ENCODE measurements around the gene LEP.

Gene LEP

GRCh38 chr7:128214463-128214862, 26.6 kb upstream of the LEP start:
- no peak overlapping the region for H3K9ac ChIP-seq (ENCODE audit: low read length)
- H3K36me3 ChIP-seq (ENCODE audit: control insufficient read depth, insufficient read depth, low read length): no peaks in the 10 kb centered on the region
- H3K27me3 ChIP-seq (ENCODE audit: control insufficient read depth, insufficient read depth, low read length): peaks cover 28% of the 10 kb centered on the region
- H3K4me3 ChIP-seq (ENCODE audit: low read depth, low read length): no peak overlapping the region
- no peak overlapping the region for H3K27ac ChIP-seq (ENCODE audit: low read depth, low read length)
- H3K4me1 ChIP-seq (ENCODE audit: control insufficient read depth, insufficient read depth, low read length): peaks cover 13% of the 10 kb centered on the region; the same call in 1 of the 2 replicates
- no peaks in the 10 kb centered on the region for H3K9me3 ChIP-seq (ENCODE audit: control insufficient read depth, insufficient read depth, low read depth, low read length)

- H3K4me1 ChIP-seq (ENCODE audit: control insufficient read depth, insufficient read depth, low read length): peaks cover 12% of the 10 kb centered on the region; the same call in 1 of the 2 replicates
- no peak overlapping the region for H3K4me3 ChIP-seq (ENCODE audit: low read depth, low read length)
- no peak overlapping the region for H3K9ac ChIP-seq (ENCODE audit: low read length)
- H3K9me3 ChIP-seq (ENCODE audit: control insufficient read depth, insufficient read depth, low read depth, low read length): no peaks in the 10 kb centered on the region
- no peak overlapping the region for H3K27ac ChIP-seq (ENCODE audit: low read depth, low read length)
- no peaks in the 10 kb centered on the region for H3K36me3 ChIP-seq (ENCODE audit: control insufficient read depth, insufficient read depth, low read length)
- H3K27me3 ChIP-seq (ENCODE audit: control insufficient read depth, insufficient read depth, low read length): peaks cover 31% of the 10 kb centered on the region
Observed at GRCh38 chr7:128215281-128215680, 25.8 kb upstream of the LEP start.

GRCh38 chr7:128215739-128216138, 25.3 kb upstream of the LEP start:
- no peak overlapping the region for H3K9ac ChIP-seq (ENCODE audit: low read length)
- H3K36me3 ChIP-seq (ENCODE audit: control insufficient read depth, insufficient read depth, low read length): no peaks in the 10 kb centered on the region
- H3K27me3 ChIP-seq (ENCODE audit: control insufficient read depth, insufficient read depth, low read length): peaks cover 30% of the 10 kb centered on the region
- H3K27ac ChIP-seq (ENCODE audit: low read depth, low read length): no peak overlapping the region
- no peaks in the 10 kb centered on the region for H3K9me3 ChIP-seq (ENCODE audit: control insufficient read depth, insufficient read depth, low read depth, low read length)
- H3K4me1 ChIP-seq (ENCODE audit: control insufficient read depth, insufficient read depth, low read length): peaks cover 12% of the 10 kb centered on the region; the same call in 1 of the 2 replicates
- no peak overlapping the region for H3K4me3 ChIP-seq (ENCODE audit: low read depth, low read length)

- no peak overlapping the region for H3K27ac ChIP-seq (ENCODE audit: low read depth, low read length)
Observed at GRCh38 chr7:128217030-128217805, 23.9 kb upstream of the LEP start.

GRCh38 chr7:128217967-128218652, 23.0 kb upstream of the LEP start:
- H3K27me3 ChIP-seq (ENCODE audit: control insufficient read depth, insufficient read depth, low read length): peaks cover 33% of the 10 kb centered on the region
- no peak overlapping the region for H3K9ac ChIP-seq (ENCODE audit: low read length)
- H3K27ac ChIP-seq (ENCODE audit: low read depth, low read length): no peak overlapping the region
- H3K4me3 ChIP-seq (ENCODE audit: low read depth, low read length): no peak overlapping the region
- no peaks in the 10 kb centered on the region for H3K36me3 ChIP-seq (ENCODE audit: control insufficient read depth, insufficient read depth, low read length)
- no peaks in the 10 kb centered on the region for H3K9me3 ChIP-seq (ENCODE audit: control insufficient read depth, insufficient read depth, low read depth, low read length)
- peaks cover 11% of the 10 kb centered on the region for H3K4me1 ChIP-seq (ENCODE audit: control insufficient read depth, insufficient read depth, low read length)

More at GRCh38 chr7:128217030-128217805, 23.9 kb upstream of the LEP start:
- H3K4me3 ChIP-seq (ENCODE audit: low read depth, low read length): no peak overlapping the region
- no peaks in the 10 kb centered on the region for H3K9me3 ChIP-seq (ENCODE audit: control insufficient read depth, insufficient read depth, low read depth, low read length)
- H3K4me1 ChIP-seq (ENCODE audit: control insufficient read depth, insufficient read depth, low read length): peaks cover 10% of the 10 kb centered on the region
- H3K9ac ChIP-seq (ENCODE audit: low read length): no peak overlapping the region
- peaks cover 30% of the 10 kb centered on the region for H3K27me3 ChIP-seq (ENCODE audit: control insufficient read depth, insufficient read depth, low read length)
- H3K36me3 ChIP-seq (ENCODE audit: control insufficient read depth, insufficient read depth, low read length): no peaks in the 10 kb centered on the region

- H3K9me3 ChIP-seq (ENCODE audit: control insufficient read depth, insufficient read depth, low read depth, low read length): no peaks in the 10 kb centered on the region
- H3K4me3 ChIP-seq (ENCODE audit: low read depth, low read length): no peak overlapping the region
- H3K4me1 ChIP-seq (ENCODE audit: control insufficient read depth, insufficient read depth, low read length): peaks cover 11% of the 10 kb centered on the region
- no peak overlapping the region for H3K9ac ChIP-seq (ENCODE audit: low read length)
- H3K27ac ChIP-seq (ENCODE audit: low read depth, low read length): no peak overlapping the region
- H3K36me3 ChIP-seq (ENCODE audit: control insufficient read depth, insufficient read depth, low read length): no peaks in the 10 kb centered on the region
- peaks cover 33% of the 10 kb centered on the region for H3K27me3 ChIP-seq (ENCODE audit: control insufficient read depth, insufficient read depth, low read length)
Observed at GRCh38 chr7:128219636-128220035, 21.4 kb upstream of the LEP start.

GRCh38 chr7:128221929-128222403, 19.1 kb upstream of the LEP start:
- Histone ChIP-seq H3K27ac (ENCODE audit: low read depth, low read length) (no peak overlapping the region), H3K4me1 (ENCODE audit: control insufficient read depth, insufficient read depth, low read length) (peaks cover 11% of the 10 kb centered on the region)

GRCh38 chr7:128226132-128226980, 14.7 kb upstream of the LEP start:
- no peaks in the 10 kb centered on the region for H3K36me3 ChIP-seq (ENCODE audit: control insufficient read depth, insufficient read depth, low read length)
- H3K27ac ChIP-seq (ENCODE audit: low read depth, low read length): no peak overlapping the region
- no peak overlapping the region for H3K9ac ChIP-seq (ENCODE audit: low read length)
- peaks cover 20% of the 10 kb centered on the region for H3K4me1 ChIP-seq (ENCODE audit: control insufficient read depth, insufficient read depth, low read length)
- H3K27me3 ChIP-seq (ENCODE audit: control insufficient read depth, insufficient read depth, low read length): peaks cover 22% of the 10 kb centered on the region; the same call in 1 of the 2 replicates
- H3K9me3 ChIP-seq (ENCODE audit: control insufficient read depth, insufficient read depth, low read depth, low read length): no peaks in the 10 kb centered on the region
- no peak overlapping the region for H3K4me3 ChIP-seq (ENCODE audit: low read depth, low read length)

More at GRCh38 chr7:128221929-128222403, 19.1 kb upstream of the LEP start:
- no peak overlapping the region for H3K9ac ChIP-seq (ENCODE audit: low read length)
- no peaks in the 10 kb centered on the region for H3K9me3 ChIP-seq (ENCODE audit: control insufficient read depth, insufficient read depth, low read depth, low read length)
- H3K36me3 ChIP-seq (ENCODE audit: control insufficient read depth, insufficient read depth, low read length): no peaks in the 10 kb centered on the region
- peaks cover 30% of the 10 kb centered on the region for H3K27me3 ChIP-seq (ENCODE audit: control insufficient read depth, insufficient read depth, low read length)
- H3K4me3 ChIP-seq (ENCODE audit: low read depth, low read length): no peak overlapping the region

- Histone ChIP-seq H3K4me1 (ENCODE audit: control insufficient read depth, insufficient read depth, low read length) (peaks cover 11% of the 10 kb centered on the region), H3K9me3 (ENCODE audit: control insufficient read depth, insufficient read depth, low read depth, low read length) (no peaks in the 10 kb centered on the region), H3K36me3 (ENCODE audit: control insufficient read depth, insufficient read depth, low read length) (no peaks in the 10 kb centered on the region)
Observed at GRCh38 chr7:128227271-128227670, 13.8 kb upstream of the LEP start.

GRCh38 chr7:128231021-128231420, 10.1 kb upstream of the LEP start:
- no peak overlapping the region for H3K4me3 ChIP-seq (ENCODE audit: low read depth, low read length)
- peaks cover 15% of the 10 kb centered on the region; the same call in 1 of the 2 replicates for H3K27me3 ChIP-seq (ENCODE audit: control insufficient read depth, insufficient read depth, low read length)
- peaks cover 16% of the 10 kb centered on the region for H3K4me1 ChIP-seq (ENCODE audit: control insufficient read depth, insufficient read depth, low read length)
- no peak overlapping the region for H3K9ac ChIP-seq (ENCODE audit: low read length)
- H3K36me3 ChIP-seq (ENCODE audit: control insufficient read depth, insufficient read depth, low read length): no peaks in the 10 kb centered on the region
- no peaks in the 10 kb centered on the region for H3K9me3 ChIP-seq (ENCODE audit: control insufficient read depth, insufficient read depth, low read depth, low read length)
- no peak overlapping the region for H3K27ac ChIP-seq (ENCODE audit: low read depth, low read length)

More at GRCh38 chr7:128227271-128227670, 13.8 kb upstream of the LEP start:
- H3K9ac ChIP-seq (ENCODE audit: low read length): no peak overlapping the region
- no peak overlapping the region for H3K27ac ChIP-seq (ENCODE audit: low read depth, low read length)
- H3K27me3 ChIP-seq (ENCODE audit: control insufficient read depth, insufficient read depth, low read length): peaks cover 19% of the 10 kb centered on the region; the same call in 1 of the 2 replicates
- no peak overlapping the region for H3K4me3 ChIP-seq (ENCODE audit: low read depth, low read length)
